AG20443 (cell line): ENCODE data around the gene EPB41L5.
"Not testable (repeated sequence)": the region's sequence is repeated elsewhere in the genome, so short reads cannot be mapped to it uniquely, and the experiment has no call there.

Experiments
- DNase-seq: peaks from one replicate; pipeline ENCODE4 v3.0.0; 2012; ENCODE audit warnings: low spot score, mixed read lengths

The EPB41L5 gene

DNA sequence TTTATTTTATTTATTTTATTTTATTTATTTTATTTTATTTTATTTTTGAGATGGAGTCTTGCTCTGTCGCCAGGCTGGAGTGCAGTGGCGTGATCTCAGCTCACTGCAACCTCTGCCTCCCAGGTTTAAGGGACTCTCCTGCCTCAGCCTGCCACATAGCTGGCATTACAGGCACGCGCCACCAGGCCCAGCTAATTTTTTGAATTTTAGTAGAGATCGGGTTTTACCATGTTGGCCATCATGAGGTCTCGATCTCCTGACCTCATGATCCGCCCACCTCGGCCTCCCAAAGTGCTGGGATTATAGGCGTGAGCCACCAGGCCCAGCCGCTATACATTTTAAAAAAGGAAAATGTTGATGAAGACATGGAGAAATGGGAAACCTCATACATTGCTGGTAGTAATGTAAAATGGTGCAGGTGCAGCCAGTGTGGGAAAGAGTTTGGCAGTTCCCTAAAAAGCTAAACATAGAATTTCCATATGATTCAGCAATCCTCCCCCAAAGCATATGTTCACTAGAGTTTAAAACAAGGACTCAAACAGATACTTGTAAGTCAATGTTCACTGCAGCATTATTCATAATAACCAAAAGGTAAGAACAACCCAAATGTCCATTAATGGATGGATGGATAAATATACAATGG is 187.1 kb downstream of the EPB41L5 start:
- not testable (repeated sequence) for DNase-seq

DNA sequence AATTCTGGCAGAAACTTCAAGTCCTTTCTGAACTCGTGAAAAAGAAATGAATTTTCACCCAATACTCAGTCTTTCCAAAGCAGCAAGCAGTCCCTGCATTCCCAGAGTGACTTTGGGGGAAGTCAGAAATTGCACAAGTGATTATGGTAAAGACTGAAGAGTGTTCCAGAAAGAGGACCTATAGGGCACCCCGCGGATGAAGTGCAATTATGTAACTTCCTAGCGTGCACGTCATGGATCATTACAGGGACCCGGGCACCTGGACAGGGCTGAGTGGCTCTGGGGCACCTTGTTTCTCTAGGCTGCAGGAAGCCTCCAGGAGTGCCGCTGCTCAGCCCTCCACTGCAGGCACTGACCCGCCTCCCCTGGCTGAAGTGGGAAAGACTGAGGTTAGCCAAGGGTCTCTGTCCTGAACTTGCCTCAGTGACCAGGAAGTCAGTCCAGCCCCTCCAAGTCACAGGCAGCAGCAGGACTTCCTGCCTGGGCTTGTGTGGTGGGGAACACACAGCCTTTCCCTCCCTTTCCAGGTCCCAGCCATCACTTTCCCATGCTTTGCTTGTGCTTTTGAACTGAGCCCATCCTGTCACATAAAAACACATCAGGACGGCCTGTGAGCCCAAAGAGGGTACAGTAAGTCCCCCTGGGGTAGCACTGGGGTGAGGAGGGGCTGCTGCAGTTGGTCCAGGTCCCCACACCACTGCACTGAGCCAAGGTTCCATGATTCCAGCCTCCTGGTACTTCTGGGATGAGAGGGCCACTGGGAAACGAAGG is 190.6 kb downstream of the EPB41L5 start:
- no peak for DNase-seq

DNA sequence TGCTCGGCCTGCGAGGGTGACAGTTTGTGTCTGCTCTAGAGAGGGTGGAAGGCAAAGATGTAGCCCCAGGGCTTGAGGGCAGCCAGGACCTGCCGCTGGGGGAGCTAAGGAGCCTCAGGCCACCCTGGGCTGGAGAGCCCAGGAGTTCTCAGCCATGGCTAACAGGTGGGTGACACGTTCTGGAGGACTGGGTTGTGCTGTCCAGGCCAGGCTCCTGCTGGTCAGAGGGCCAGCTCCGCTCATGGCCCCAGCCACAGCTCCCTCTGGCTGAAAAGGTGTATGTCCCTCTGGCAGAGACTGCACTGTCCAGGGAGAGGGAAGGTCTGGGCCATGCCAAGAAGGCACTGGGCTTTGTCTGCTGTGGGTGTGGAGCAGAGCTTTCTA is 191.1 kb downstream of the EPB41L5 start:
- peak; percentile 28 for DNase-seq

DNA sequence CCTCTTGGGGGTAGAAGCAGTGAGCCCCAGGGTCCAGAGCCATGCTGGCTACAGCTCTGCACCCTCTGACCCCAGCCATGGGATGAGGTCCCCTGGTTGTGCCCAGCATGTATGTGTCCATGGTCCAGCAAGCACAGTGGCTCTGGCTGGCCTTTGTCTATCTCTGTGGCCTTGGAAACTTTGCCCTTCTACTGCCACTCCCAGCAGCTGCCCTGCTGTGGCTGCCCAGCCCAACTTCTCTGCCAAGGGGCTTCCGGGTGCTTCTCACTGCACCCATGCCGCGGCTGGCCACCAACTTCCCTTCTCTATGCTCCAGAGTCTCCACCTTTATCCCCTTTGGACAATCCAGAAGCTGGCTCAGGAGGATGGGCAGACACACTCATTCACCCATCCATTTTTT is 191.5 kb downstream of the EPB41L5 start:
- no peak for DNase-seq

DNA sequence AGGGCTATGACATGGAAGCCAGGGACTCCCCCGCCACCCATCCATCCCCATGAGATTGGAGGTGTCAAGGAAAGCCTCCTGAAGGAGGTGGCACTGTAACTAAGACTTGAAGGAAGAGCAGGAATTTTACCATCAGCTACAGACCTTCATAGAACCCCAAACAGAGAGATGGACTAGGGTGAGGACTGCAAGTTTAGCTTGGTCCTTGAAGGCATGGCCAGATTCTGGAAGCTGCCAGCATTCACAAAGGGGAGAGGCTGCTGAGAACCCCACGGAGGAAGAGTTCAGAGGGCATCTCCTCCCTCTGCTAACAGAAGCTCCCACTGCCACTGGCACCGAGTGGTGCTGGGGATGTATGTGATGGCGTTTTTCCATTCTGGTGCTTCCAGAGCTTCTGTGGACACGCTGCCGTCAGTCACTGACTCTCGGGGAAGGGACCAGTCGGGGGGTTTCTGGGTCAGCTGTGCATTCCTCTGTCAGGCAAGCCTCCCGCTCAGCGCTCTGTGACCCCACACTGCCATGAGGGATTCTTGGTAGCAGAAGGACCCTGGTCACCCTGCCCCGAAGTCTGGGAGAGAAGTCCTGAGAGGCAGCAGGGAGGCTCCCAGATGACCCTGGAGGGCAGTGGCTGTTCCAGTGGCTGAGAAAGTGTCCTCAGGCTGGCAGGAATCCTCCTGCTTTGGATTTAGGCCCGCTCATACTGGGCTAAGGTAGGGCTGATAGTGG is 192.2 kb downstream of the EPB41L5 start:
- DNase-seq: no peak

DNA sequence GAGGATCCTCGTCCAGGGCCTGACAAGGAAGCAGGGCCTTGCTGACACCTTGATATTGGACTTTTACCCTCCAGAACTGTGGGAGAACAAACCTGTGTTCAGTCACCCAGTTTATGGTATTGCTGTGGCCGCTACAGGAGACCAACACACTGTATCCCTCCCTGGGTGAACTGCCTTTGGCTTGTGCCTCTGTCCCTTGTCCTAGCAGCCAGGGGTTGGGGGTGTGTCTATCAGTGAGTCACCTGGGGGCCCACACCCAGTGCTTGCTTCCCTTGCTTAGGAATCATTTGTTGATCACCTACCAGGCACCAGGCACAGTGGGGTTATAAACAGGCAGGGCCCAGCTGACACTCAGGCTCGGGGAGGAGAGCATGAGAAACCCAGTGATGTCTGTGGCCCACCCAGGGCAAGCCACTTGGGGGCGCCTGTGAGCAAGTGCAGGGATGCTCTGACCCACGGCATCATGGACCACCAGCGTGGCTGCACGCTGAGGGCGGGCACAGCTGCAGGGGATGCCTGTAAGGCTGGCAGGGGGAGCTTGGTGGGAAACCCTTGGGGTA is 193.2 kb downstream of the EPB41L5 start:
- DNase-seq: peak; percentile 39

DNA sequence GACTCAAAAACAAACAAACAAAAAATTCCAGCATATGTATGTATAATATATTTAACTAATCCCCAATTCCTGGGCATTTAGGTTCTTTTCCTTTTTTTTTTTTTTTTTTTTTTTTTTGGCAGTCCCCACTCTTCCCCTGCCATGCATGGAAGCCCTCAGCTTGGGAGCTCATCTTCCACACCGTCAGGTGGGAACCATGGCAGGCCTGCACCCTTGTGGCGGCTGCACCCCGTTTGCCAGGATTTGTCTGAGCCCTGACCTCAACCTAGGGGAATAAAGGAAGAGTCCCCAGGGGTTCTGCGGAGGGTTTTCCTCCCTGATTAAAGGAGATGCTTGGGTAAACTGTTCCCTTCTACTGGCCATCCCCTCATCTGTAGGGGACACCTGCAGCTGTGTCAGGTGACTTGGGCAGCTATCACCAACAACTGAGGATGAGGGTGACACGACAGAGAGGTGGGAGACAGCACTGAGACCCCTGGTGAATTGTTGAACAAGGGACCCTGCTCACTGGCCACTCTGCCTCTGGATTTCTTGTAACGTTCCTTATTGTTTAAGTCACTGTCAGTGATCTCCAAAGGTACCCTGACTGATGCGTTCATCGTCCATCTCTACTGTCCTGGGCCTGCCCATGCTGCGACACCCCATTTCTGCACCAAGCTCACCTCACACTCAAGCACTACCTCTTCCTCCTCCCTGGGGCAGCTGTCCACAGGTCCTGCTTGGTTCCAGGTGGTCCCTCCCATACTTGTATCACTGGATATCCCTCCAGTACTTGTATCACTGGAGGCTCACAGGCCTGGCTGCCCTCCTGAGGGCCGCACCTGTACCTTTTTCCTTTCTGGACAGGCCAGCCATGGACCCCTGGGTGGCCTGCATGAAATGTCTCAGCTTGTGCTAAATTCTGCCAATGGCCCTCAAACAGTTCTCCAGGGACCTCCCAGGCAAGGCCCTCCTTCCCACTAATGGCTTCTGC is 195.8 kb downstream of the EPB41L5 start:
- no peak for DNase-seq

DNA sequence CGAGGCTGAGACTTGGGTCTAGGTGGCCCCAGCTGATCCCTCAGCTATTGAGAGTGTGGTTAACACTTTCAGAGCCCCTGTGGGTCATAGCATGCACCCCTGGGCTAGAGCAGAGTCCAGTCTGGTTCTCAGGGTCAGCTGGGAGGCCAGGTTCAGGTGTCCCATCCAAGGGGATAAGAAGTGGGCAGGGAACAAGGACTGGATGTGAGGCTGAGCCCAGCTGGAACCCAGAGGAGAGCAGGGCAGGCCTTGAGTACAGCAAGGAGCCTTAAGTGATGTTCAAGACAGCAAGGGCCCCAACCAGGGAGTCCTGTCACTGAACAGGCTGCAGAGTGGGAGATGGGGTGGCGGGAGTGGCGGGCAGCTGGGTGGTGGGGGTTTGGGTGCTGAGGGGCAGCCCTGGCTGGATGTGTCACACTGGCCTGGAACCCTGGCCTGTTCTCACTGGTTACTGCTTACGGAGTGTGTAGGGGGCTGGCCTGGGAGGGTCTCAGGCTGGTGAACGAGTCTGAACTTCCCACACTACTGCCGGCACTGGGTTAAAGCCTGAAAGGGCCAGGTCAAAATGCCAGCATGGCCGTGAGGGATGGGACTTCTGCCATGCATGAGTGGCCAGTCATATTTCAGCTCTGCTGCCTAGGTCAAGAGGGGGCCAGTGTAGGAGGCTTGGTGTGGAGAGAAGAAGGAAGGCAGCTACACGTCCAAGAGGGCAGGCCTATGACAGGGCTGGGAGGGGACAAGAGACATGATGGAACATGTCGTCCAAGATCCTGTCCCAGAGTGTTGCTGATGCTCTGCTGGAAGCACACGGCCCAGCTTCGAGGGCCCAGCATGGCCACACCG is 196.8 kb downstream of the EPB41L5 start:
- no peak for DNase-seq

DNA sequence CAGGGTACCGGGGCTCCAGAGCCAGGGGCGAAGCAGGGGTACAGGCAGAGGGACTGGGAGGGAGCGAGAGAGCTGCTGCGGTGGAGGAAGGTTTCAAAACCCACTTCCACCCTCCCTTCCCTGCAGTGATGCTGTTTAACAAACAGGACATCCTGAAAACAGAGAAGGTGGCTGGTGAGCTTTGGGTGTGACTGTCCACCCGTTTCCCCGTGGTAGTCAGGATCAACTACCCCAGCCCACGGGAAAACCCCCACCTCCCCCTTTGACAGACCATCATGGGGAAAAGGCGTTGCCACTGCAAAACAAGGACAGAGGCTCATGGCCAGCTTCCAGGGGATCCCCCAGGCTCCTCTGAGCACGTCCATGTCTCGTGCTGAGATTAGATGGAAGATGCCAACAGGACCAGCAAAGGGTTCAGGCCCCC is 197.4 kb downstream of the EPB41L5 start:
- no peak for DNase-seq

DNA sequence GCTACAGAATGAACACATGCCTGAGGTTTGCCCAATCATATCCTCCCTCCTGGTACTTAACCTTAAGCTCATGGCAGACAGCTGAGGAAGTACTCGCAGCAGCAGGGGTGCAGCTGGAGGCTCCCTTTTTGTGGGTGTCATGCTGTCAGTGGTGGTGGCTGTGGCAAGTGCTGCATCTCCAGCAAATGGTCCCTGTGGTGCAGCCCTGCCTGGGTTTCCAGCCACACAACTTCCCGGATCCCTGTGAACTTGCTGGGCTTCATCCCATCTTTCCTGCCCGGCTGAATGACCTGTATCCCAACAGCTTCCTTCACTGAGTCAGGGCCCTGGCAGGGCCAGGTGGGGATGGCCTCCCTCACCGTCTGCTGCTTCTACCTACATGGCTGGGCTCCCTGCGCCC is 205.3 kb downstream of the EPB41L5 start:
- DNase-seq: no peak

DNA sequence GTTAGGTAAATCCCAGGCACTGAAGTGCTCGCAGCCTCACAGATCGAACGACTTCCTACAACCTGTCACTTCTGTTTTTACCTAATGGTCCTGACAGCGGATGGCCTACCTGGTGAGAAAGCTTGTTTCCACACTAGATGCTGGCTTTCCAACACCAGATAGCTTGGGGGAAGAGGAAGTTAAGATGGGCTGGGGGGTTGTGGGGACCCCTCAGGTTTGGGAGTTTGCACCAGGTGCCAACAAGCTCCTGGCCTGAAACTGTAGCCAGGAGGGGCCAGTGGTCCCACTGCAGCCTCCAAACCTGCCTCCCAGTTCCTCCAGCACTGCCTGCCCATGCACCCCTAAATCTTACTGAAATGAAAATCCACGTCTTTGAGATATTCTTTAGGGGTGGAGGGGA is 206.4 kb downstream of the EPB41L5 start:
- no peak for DNase-seq

DNA sequence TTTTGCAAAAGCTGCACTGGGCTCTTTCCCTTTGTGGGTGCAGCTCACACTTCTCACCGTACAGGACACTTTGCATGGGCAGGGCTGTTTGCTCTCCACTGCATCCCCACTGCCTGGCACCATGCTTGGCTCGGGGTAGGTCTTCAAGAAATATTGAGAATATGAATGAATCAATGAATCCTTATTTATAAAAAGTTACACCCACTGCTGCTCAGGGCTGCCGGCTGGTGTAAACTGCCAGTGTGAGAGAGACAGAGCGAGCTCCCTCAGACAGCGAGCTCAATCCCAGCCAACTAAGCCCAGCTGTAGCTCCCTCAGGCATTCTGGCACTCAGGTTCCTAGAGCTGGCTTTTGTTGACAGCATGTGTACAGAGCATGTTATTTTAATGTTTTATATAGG is 206.9 kb downstream of the EPB41L5 start:
- DNase-seq: no peak

DNA sequence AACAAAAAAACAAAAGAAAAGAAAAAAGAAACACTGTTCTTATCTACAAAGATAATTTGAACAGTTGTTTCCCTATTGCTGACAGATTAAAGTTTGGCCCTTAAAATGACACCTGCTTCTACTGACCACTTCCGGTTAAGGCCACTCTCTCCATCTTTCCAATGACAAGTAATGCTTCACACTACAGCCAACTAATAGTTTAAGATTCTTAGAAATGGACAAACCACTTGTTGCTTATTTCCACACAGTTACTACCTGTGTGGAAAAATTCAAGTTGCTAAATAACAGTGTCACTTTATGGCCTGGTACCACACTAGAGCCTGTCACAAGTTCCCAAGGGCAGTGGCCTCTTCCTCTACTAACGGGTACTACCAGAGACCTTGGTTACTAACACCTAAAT is 207.9 kb downstream of the EPB41L5 start:
- no peak for DNase-seq

DNA sequence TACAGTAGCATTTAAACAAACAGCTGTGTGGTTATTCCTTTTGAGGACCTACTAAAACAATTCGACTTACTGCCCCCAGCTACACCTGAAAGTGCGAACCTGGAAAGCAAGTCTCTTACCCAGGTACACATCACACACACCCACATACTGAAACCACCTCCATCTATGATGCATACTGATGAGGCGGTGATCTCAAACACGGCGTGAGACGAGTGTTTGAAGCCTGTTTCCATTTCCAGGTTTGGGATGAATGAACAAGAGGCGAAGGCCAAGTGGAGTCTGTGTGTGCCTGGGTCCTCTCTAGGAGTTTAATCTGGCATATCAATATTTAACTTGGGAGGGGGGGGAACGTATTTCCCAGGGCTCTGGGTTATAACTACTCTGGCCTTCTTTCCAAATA is 208.7 kb downstream of the EPB41L5 start:
- no peak for DNase-seq

DNA sequence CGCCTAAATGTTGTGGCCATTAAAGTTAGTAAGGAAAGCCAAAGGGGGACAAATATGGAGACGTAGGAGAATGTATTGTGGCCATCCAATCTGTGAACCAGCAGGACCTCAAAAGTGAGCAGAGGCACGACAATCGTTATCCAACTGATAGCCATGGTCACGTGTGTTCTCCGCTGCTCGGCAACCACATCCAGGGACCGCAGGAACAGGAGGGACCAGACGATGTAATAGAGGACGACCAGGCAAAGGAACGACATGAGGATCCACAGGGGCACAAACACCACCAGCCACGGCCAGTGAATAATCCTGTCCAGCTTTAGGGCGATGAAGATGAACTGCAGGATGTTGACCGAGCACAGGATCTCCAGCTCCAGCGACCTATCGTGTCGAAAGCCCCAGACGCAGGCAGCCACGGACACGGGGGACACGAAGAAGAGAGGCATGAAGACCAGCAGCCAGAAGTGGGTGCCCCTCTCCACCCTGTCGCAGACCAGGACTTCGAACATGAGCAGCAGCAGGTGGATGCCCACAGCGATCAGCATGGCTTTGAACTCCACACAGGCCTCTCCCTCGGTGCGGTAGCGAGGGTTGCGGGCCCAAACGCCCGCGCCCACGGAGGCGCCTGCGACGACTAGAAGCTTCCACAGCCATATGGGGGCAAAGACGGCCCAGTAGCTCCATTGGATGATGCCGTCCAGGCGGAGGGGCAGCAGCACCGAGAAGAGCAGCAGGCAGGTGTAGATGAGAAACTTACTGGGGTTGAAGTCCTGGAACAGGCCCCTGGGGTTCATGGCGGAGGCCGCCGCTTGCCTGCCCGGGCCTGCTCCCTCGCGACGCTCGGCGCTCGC is 209.5 kb downstream of the EPB41L5 start:
- no peak for DNase-seq

DNA sequence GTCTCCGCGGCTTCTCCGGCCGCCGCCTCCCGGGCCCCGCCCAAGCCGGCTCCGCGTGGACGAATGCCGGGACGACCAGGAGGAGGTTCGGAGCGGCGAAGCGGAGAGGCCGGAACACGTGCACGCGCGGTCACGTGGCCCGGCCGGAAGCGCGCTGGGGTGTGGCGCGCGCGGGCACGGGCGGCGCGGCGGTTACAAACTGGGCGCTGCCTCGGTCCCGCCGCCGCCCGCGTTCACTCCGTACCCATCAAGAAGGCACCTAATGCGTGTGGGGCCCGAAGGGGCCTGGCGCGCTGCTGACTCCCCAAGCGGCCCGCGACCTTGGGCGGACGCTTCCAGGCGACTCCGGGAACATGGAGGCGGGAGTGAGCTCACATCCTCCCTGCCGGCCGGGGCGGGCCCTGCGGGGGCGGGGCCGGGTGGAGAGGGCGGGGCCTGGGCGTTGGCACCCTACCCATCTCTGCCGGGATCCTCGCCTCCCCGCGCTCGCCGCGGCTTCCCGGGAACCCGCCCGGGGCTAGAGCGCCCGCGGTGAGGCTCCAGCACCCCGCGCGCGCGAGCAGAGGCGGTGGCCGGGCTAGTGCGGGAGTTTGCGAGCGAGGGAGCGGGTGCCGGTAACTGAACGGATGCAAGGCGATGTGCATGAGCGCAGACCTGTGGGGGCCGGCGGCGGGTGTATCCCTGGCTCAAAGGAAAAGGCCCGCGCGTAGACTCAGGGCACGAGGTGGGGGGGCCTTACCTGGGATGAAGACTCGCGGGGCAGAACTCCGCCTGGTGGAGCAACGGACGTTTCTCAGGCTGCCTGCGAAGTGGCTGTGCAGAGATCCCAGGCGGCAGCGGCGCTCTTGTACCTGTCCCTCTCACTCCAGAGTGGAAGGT is 210.4 kb downstream of the EPB41L5 start, which contains the start of gene TMEM185B:
TMEM185B (minus strand) TSS at position 367 of the 879 bp plus-strand sequence. CDS start 424 bp downstream, outside the sequence.
- peak; percentile 99 for DNase-seq

DNA sequence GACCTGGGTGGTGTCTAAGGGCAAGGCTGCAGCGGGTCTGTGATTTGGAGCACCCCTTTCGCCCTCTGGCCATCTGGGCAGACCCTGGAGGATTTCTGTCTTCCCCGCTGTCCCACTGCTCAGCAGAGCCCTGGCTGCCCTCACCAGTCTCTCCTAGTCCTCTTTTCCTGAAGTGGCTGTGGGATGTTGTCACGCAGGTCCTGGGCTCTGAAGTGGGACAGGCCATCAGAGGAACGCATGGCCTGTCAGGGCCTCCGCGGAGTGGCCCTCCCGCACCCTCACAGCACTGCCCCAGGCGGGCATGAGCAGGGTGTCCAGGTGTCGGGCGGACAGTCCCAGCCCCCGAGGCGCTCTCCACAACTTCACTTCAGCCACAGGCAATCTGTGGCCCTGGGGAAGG is 211.4 kb downstream of the EPB41L5 start:
- no peak for DNase-seq

DNA sequence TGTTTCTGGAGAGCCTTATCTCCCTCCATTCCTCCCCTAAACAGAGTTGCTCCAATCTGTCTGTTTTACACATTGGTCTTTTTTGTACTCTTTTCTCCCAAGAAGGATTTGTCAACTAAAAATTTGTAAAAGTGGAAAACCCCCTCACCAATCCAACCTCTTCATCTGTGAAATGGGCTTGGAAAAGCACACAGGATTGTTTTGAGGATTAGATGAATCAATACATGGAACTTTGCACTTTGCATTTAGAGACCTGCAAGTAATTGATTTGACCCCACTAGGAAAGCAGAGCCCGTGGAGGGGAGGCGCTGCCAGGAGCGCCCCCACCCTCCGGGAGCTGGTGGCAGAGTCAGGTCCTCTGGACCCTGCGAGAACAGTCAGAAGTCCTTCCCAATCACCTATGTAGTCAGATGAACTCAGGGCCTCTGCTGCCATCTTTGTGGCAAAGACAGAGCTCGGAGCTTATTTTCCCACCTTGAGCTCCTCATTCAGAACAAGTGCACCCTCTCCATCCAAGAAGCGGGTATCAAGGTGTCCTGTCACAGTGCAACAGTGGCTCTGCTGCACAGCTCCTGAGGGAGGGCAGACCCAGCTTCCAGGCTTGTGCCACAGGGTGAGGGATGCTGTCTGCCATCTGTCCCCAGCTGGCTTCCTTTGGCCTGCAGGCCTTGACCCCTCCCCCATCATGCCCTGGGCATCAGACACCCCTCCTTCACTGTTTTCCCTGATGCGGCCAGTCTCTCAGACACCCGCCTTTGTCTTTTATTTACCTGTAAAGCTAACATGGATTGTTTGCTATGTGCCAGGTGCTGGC is 212.1 kb downstream of the EPB41L5 start:
- DNase-seq: no peak
